ENCODE results near the gene DPT. TPM values are rescaled to one million over a fixed set of nuclear protein-coding genes. Genes with fewer than 3 reads are reported as not detected.

DPT gene
- total RNA-seq, 1 donor from 2014 or later, result not detected

DNA sequence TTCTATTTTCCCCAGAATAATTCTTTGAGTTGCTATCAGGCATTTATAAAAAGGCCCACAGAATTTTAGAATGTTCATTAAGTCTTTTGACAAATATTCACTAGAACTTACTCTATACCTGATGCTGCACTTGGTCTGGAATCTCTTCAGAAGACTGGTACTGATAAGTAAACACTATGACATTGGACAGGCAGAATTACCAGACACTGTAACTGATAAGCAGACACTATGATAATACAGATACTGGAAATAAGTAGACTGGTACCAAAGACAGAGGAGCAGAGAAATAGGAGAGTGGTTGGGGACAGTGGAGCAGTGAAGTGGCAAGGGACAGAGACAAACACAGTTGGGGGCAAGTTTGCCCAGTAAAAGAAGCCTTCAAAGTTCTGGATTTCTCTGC is 8.2 kb downstream of the DPT start:
- H3K27ac Mint-ChIP-seq (ENCODE audit: unreplicated experiment), result no peak overlapping the region

DNA sequence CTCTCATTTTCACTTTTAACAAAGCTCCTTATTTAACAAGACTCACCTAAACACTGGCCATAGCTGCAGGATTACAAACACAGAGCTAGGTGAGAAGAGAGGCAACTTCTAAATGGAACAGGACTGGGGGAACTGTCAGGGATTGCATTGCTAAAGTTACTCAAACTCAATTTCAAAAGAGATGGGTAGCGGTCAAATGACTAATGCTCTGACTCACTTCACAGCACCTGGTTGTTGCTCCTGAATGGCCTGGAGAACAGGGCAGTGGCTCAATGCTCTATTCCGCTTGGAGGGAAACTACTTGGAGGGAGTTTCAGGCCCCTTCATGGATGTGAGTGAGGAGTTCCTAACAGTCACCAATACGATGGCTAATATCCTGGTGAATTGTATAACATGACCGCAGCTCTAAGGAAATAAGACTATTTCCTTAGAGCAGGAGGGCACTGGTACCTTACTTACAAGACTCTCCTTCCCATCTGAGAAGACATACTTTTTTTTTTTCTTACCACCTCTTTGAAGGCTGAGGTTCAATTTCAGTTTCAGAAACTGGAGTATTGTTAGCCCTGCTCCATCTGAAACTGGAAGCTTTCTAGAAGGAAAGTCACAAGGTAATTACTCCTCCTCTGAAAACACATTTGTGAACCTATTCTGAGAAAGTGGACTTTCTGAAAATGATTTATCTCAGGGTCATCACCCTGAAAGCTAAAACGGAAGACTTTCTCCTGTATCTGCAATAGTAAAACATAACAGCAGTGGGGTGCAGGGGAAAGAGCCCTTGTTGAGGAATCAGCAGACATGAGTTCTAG is 9.5 kb downstream of the DPT start:
- no peak overlapping the region for H3K4me3 ChIP-seq (ENCODE audit: insufficient read depth, low read depth, low read length)
- no peaks in the 10 kb centered on the region for H3K36me3 ChIP-seq (ENCODE audit: insufficient read depth, low read length)
- peak; percentile 68 for DNase-seq (ENCODE audit: low read depth)
- Mint-ChIP-seq H3K9me3 (ENCODE audit: unreplicated experiment) (no peaks in the 10 kb centered on the region), H3K36me3 (ENCODE audit: low read depth, unreplicated experiment) (no peaks in the 10 kb centered on the region), H3K27ac (ENCODE audit: unreplicated experiment) (no peak overlapping the region), H3K4me1 (ENCODE audit: low read depth, unreplicated experiment) (peaks cover 10% of the 10 kb centered on the region), H3K4me3 (ENCODE audit: unreplicated experiment) (no peak overlapping the region), H3K27me3 (ENCODE audit: low read depth, unreplicated experiment) (peaks cover 9% of the 10 kb centered on the region)
- no peaks in the 10 kb centered on the region for H3K4me1 ChIP-seq (ENCODE audit: insufficient read depth, low read length)
- H4K20me1 ChIP-seq (ENCODE audit: insufficient read depth, low read length), result no peaks in the 10 kb centered on the region
- H3K27me3 ChIP-seq (ENCODE audit: insufficient read depth, low read length), result no peaks in the 10 kb centered on the region
- H3K4me2 ChIP-seq (ENCODE audit: low read length), result no peak overlapping the region
- no peak for TF ChIP-seq EZH2 (IDR thresholded peaks at IDR 0.05; ENCODE audit: insufficient read depth, low read length)
- TF ChIP-seq, protein P1, sequence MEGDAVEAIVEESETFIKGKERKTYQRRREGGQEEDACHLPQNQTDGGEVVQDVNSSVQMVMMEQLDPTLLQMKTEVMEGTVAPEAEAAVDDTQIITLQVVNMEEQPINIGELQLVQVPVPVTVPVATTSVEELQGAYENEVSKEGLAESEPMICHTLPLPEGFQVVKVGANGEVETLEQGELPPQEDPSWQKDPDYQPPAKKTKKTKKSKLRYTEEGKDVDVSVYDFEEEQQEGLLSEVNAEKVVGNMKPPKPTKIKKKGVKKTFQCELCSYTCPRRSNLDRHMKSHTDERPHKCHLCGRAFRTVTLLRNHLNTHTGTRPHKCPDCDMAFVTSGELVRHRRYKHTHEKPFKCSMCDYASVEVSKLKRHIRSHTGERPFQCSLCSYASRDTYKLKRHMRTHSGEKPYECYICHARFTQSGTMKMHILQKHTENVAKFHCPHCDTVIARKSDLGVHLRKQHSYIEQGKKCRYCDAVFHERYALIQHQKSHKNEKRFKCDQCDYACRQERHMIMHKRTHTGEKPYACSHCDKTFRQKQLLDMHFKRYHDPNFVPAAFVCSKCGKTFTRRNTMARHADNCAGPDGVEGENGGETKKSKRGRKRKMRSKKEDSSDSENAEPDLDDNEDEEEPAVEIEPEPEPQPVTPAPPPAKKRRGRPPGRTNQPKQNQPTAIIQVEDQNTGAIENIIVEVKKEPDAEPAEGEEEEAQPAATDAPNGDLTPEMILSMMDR (IDR thresholded peaks at IDR 0.05; ENCODE audit: insufficient read depth, low read depth, low read length), result no peak
- no peak overlapping the region for H3K9ac ChIP-seq (ENCODE audit: low read length)
- FAIRE-seq, result no peak
- no peaks in the 10 kb centered on the region for H3K79me2 ChIP-seq (ENCODE audit: insufficient read depth, low read length)
- H3K9me3 ChIP-seq (ENCODE audit: insufficient read depth, low read depth, low read length), result no peaks in the 10 kb centered on the region
- no peak overlapping the region for H2AFZ ChIP-seq (ENCODE audit: low read depth, low read length)
- no peak overlapping the region for H3K27ac ChIP-seq (ENCODE audit: low read depth, low read length)

More for the DNA sequence above, 8.2 kb downstream of the DPT start:
- peaks cover 10% of the 10 kb centered on the region for H3K4me1 Mint-ChIP-seq (ENCODE audit: low read depth, unreplicated experiment)
- Histone ChIP-seq H3K4me3 (ENCODE audit: insufficient read depth, low read depth, low read length) (no peak overlapping the region), H3K27me3 (ENCODE audit: insufficient read depth, low read length) (no peaks in the 10 kb centered on the region), H3K4me2 (ENCODE audit: low read length) (no peak overlapping the region), H3K27ac (ENCODE audit: low read depth, low read length) (no peak overlapping the region), H3K9ac (ENCODE audit: low read length) (no peak overlapping the region), H3K36me3 (ENCODE audit: insufficient read depth, low read length) (no peaks in the 10 kb centered on the region), H4K20me1 (ENCODE audit: insufficient read depth, low read length) (no peaks in the 10 kb centered on the region), H3K9me3 (ENCODE audit: insufficient read depth, low read depth, low read length) (no peaks in the 10 kb centered on the region), H3K79me2 (ENCODE audit: insufficient read depth, low read length) (no peaks in the 10 kb centered on the region), H3K4me1 (ENCODE audit: insufficient read depth, low read length) (no peaks in the 10 kb centered on the region), H2AFZ (ENCODE audit: low read depth, low read length) (no peak overlapping the region)
- FAIRE-seq (no peak), DNase-seq (ENCODE audit: low read depth) (no peak)
- peaks cover 17% of the 10 kb centered on the region for H3K27me3 Mint-ChIP-seq (ENCODE audit: low read depth, unreplicated experiment)
- no peaks in the 10 kb centered on the region for H3K9me3 Mint-ChIP-seq (ENCODE audit: unreplicated experiment)
- H3K36me3 Mint-ChIP-seq (ENCODE audit: low read depth, unreplicated experiment), result no peaks in the 10 kb centered on the region
- TF ChIP-seq, protein P1 (IDR thresholded peaks at IDR 0.05; ENCODE audit: insufficient read depth, low read depth, low read length), result no peak
- TF ChIP-seq EZH2 (IDR thresholded peaks at IDR 0.05; ENCODE audit: insufficient read depth, low read length), result no peak
- H3K4me3 Mint-ChIP-seq (ENCODE audit: unreplicated experiment), result no peak overlapping the region
